ENCODE data around the gene RPN2. TPM values are rescaled to one million over a fixed set of nuclear protein-coding genes. Genes with fewer than 3 reads are reported as not detected.

The RPN2 gene
- total RNA-seq, 1 donor from 2014 or later: 156 TPM

- Mint-ChIP-seq H3K36me3 (ENCODE audit: unreplicated experiment) (peaks cover 9% of the 10 kb centered on the region), H3K9me3 (ENCODE audit: unreplicated experiment) (no peaks in the 10 kb centered on the region), H3K27ac (ENCODE audit: unreplicated experiment) (no peak overlapping the region), H3K4me3 (ENCODE audit: unreplicated experiment) (no peak overlapping the region), H3K27me3 (ENCODE audit: unreplicated experiment) (no peaks in the 10 kb centered on the region), H3K4me1 (ENCODE audit: low read depth, unreplicated experiment) (peaks cover 8% of the 10 kb centered on the region)
- TF ChIP-seq, protein P1, sequence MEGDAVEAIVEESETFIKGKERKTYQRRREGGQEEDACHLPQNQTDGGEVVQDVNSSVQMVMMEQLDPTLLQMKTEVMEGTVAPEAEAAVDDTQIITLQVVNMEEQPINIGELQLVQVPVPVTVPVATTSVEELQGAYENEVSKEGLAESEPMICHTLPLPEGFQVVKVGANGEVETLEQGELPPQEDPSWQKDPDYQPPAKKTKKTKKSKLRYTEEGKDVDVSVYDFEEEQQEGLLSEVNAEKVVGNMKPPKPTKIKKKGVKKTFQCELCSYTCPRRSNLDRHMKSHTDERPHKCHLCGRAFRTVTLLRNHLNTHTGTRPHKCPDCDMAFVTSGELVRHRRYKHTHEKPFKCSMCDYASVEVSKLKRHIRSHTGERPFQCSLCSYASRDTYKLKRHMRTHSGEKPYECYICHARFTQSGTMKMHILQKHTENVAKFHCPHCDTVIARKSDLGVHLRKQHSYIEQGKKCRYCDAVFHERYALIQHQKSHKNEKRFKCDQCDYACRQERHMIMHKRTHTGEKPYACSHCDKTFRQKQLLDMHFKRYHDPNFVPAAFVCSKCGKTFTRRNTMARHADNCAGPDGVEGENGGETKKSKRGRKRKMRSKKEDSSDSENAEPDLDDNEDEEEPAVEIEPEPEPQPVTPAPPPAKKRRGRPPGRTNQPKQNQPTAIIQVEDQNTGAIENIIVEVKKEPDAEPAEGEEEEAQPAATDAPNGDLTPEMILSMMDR (IDR thresholded peaks at IDR 0.05; ENCODE audit: partially characterized antibody, unreplicated experiment): no peak
- DNase-seq: no peak
Measured at GRCh38 chr20:37237656-37238055, 58.5 kb downstream of the RPN2 start.

DNA sequence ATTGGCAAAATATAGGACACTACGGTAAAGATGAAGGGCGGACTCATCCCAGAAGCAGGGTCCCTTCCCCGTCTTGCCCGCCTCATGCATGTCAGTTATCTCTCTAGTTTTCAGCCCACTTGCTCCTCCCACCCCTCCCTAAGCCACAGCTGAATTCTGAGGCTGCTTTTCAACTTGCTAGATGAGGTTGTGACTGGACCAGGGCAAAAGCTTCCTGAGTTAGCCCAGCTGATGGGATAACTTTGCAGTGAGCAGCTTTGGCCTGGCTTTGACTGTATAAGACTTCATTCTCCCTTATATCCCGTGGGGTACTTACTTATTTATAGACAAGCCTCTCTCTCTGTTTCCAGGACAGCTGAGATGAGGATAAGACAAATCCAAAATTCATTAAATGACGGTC lies 59.3 kb downstream of the RPN2 start:
- H3K27me3 Mint-ChIP-seq (ENCODE audit: unreplicated experiment): no peaks in the 10 kb centered on the region
- H3K4me3 Mint-ChIP-seq (ENCODE audit: unreplicated experiment): no peak overlapping the region
- H3K9me3 Mint-ChIP-seq (ENCODE audit: unreplicated experiment): no peaks in the 10 kb centered on the region
- H3K36me3 Mint-ChIP-seq (ENCODE audit: unreplicated experiment): peaks cover 9% of the 10 kb centered on the region
- no peak overlapping the region for H3K27ac Mint-ChIP-seq (ENCODE audit: unreplicated experiment)
- DNase-seq: no peak
- TF ChIP-seq, protein P1 (IDR thresholded peaks at IDR 0.05; ENCODE audit: partially characterized antibody, unreplicated experiment): no peak
- peaks cover 8% of the 10 kb centered on the region for H3K4me1 Mint-ChIP-seq (ENCODE audit: low read depth, unreplicated experiment)

DNA sequence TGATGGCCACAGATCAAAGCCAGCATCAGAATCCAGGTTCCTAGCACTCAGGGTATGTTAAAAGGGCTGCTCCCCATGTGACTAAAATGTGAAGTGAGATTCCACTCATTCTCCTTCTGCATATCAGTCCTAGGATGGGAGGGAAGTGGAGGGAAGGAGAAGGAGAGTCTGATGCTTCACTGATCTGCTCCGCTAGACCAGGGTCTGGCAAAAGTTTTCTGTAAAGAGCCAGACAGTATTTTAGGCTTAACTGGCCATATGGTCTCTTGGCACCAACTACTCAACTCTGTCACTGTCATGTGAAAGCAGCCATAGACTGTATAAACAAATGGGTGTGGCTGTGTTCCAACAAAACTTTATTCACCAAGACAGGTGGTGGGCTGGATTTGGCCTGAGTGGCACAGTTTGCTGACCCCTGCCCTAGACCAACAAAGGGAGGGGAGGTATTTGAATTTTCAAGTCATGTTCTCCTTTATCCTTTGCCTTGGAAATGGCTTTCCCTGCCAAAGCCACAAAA lies 59.9 kb downstream of the RPN2 start:
- DNase-seq: no peak
- peaks cover 8% of the 10 kb centered on the region for H3K4me1 Mint-ChIP-seq (ENCODE audit: low read depth, unreplicated experiment)
- peaks cover 9% of the 10 kb centered on the region for H3K36me3 Mint-ChIP-seq (ENCODE audit: unreplicated experiment)
- H3K4me3 Mint-ChIP-seq (ENCODE audit: unreplicated experiment): no peak overlapping the region
- H3K27me3 Mint-ChIP-seq (ENCODE audit: unreplicated experiment): no peaks in the 10 kb centered on the region
- no peaks in the 10 kb centered on the region for H3K9me3 Mint-ChIP-seq (ENCODE audit: unreplicated experiment)
- TF ChIP-seq, protein P1 (IDR thresholded peaks at IDR 0.05; ENCODE audit: partially characterized antibody, unreplicated experiment): no peak
- no peak overlapping the region for H3K27ac Mint-ChIP-seq (ENCODE audit: unreplicated experiment)

GRCh38 chr20:37240337-37241067 lies 61.4 kb downstream of the RPN2 start:
- no peaks in the 10 kb centered on the region for H3K9me3 Mint-ChIP-seq (ENCODE audit: unreplicated experiment)
- H3K36me3 Mint-ChIP-seq (ENCODE audit: unreplicated experiment): peaks cover 9% of the 10 kb centered on the region
- peaks cover 10% of the 10 kb centered on the region for H3K4me1 Mint-ChIP-seq (ENCODE audit: low read depth, unreplicated experiment)
- no peak for DNase-seq
- TF ChIP-seq, protein P1 (IDR thresholded peaks at IDR 0.05; ENCODE audit: partially characterized antibody, unreplicated experiment): no peak
- no peaks in the 10 kb centered on the region for H3K27me3 Mint-ChIP-seq (ENCODE audit: unreplicated experiment)
- no peak overlapping the region for H3K4me3 Mint-ChIP-seq (ENCODE audit: unreplicated experiment)
- no peak overlapping the region for H3K27ac Mint-ChIP-seq (ENCODE audit: unreplicated experiment)

- Mint-ChIP-seq H3K4me3 (ENCODE audit: unreplicated experiment) (no peak overlapping the region), H3K4me1 (ENCODE audit: low read depth, unreplicated experiment) (peaks cover 10% of the 10 kb centered on the region), H3K9me3 (ENCODE audit: unreplicated experiment) (no peaks in the 10 kb centered on the region), H3K27ac (ENCODE audit: unreplicated experiment) (no peak overlapping the region), H3K27me3 (ENCODE audit: unreplicated experiment) (no peaks in the 10 kb centered on the region), H3K36me3 (ENCODE audit: unreplicated experiment) (peaks cover 9% of the 10 kb centered on the region)
- TF ChIP-seq, protein P1 (IDR thresholded peaks at IDR 0.05; ENCODE audit: partially characterized antibody, unreplicated experiment): no peak
- DNase-seq: no peak
Measured at GRCh38 chr20:37242503-37242902, 63.4 kb downstream of the RPN2 start.

Data from glutamatergic neuron (in vitro differentiated cells).